CD4-positive, alpha-beta T cell treated with Interleukin-4 for 1 hour (primary cell): ENCODE data around the gene TNFRSF1A.
A peak's percentile ranks its signal among the peaks of the same experiment; 100 is the strongest.

Source experiments
- DNase-seq, 2 donors: peaks; one replicate each; pipeline ENCODE4 v3.0.0-alpha.2; 2020 to 2022

TNFRSF1A gene

DNA sequence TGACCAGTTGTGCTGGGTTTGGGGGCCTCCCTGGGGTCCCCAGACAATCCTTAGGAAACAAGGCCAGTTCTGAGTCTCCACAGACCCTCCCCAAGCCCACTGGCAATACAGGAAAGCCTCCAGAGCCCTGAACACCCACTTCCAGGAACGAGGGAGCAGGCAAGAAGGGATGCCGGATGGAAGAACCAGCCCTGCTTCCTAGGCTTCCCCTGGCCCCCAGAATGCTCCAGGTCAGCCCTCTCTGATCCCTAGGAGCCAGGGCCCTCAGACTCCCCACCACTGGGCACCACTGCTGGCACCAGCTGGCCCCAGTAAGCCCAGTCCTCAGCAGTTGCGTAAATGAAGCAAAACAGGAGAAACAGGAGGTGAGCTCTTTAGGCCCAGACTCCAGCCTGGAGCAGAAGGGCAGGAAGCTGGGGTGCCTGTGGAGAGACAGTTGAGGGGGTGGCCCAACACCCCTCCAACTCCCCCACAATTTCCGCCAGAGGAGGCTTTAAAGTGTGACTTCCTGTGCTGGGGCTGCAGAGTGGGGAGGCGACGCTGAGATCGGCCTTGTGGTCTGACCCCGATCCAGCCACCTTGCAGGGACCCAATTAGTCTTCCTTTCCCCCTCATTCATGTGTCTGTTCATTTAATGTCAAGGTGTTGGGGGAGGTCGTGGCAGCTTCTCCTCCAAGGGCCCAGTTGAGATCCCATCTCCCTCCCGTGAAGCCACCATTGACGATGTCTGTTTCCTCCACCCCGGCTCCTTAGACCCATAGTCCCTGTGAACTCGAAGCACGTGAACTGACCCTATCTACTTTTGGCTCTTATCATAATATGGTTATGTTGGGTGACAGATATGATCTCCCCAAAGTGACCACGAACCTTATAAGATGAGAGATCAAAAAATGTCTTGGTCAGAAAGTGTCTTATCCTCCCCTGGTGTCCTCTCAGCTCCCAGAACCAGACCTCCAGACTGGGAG lies 4.7 kb downstream of the TNFRSF1A start:
- peak; percentile 61 to 74 for DNase-seq

DNA sequence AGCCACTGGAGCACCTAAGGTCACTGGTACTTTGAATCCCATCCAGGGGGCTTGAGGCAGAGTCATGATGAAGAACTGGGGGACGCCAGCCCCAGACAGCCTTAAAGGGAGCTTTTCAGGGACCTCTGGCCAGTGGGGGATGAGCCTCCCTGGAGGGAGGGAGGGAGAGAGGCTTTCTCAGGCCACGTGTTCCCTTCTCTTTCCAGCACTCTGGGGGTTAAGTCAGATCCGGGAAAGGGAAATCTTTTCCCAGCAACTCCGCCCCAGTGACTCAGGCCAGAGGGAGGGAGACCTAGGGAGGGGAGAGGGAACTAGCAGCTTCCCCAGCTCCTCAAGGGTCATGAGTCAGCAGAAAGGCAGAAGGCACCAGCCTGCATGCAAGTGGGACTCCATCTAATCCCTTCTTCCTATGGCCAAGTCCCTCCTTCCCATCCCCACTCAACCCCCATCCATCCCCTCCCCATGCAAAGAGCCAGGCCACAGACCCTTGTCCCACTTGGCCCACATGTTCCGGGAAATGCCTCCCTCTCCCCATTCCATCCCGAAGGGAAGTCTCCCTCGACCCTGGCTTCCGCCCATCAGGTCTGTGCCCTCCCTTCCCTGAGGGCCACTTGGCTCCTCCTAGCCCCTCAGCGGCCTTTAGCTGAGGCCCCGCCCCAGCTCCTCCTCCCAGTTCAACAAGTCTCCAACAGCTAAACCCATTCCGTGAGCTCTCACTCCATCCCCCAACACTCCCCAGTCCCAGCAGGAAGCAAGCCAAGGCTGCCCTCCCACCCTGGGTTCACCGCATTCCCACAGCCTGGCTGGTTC lies 5.6 kb downstream of the TNFRSF1A start:
- DNase-seq, result peak; percentile 44 to 78

DNA sequence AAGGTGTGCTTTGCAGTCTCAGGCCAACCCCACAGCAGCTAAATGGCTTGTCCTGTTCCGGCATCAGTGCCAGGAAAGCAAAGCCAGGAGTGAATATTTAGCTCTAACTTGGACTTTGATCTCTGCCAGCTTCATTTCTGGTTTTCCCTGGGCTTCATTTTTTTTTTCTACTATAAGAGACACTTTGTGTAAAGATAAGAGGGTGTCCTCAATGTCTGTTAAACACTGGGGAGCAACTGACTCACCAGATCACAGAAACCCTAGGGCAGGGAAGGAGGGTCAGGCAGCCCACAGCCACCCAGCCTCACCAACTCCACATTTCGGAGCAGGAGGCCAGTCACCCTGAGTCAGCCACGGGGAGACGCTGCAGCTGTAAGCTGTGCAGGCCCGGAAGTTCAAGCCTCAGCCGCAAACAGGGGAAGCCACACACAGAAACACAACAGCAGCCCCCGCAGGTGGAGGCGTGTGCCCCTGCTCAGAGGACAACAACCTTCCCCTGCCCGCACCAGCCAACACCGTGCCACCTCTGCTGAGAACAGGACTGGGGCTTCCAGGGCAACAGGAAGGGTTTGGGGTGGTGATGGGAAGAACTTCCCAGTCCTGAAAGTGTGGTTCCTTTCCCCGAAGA lies 6.3 kb downstream of the TNFRSF1A start:
- DNase-seq, result peak; percentile 83 to 86

DNA sequence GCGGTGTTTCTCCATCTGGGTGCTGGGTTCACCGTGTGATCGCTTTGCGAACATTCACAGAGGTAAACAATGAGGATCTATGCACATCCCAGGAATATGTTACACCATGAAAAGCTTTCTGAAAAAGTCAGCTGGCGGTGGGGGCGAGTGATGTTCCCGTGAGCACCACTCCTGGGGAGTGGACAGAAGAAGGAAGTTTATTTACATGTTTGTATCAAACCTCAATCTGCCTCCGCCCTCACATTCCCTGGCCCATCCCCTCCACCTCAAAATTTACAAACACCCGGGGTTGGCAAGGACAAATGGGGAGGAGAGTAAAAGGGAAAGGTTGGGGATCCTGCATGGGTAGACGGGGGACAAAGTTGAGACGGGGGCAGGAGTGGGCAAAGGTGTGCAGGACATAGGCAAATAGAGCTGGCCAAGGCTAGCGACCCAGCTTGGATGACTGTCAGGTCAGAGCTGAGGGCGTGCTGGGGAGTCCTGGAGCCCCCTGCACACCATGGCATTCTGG lies 6.9 kb downstream of the TNFRSF1A start:
- no peak for DNase-seq

DNA sequence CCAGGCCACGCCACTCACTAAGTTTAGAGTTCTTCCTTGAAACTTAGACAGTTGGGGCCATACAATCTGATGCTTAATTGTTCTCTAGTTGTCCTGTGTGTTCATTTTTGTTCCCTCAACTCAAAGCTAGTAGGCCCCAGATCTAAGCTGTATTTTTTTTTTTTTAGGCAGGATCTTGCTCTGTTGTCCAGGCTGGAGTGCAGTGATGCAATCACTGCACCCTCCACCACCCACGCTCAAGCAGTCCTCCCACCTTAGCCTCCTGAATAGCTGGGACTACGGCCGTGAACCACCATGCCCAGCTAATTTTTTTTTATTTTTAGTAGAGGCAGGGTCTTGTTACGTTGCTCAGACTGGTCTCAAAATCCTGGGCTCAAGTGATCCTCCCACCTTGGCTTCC lies 7.5 kb downstream of the TNFRSF1A start:
- no peak for DNase-seq

DNA sequence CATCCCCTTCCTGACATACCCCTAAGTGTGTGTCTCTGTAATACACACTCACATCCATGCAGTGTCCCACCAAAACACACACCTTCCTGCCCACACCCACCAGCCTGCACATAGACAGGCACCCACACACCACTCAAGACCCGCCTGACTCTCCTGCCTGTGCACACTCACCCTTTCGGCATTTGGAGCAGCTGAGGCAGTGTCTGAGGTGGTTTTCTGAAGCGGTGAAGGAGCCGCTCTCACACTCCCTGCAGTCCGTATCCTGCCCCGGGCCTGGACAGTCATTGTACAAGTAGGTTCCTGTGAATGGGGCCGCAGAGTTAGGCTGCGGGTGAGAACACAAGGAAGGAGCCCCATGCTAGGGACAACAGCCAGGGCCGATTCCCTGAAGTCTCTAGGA lies 8.3 kb downstream of the TNFRSF1A start:
- no peak for DNase-seq

DNA sequence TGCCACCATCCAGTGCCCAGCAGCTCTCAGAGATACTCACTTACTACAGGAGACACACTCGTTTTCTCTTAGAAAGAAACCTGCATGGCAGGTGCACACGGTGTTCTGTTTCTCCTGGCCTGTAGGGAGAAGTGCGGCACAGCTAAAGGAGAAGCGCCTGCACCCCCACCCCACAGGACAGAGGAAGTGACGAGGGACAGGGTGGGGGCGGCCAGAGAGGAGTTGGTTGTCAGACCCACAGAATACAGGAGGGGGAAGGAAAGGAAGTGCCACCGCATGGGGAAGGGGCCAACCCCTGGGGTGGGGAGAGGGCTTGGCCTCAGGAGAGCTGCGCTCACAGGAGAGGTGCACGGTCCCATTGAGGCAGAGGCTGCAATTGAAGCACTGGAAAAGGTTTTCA lies 8.8 kb downstream of the TNFRSF1A start:
- DNase-seq, result peak in 1 of 2 donors; percentile 45

DNA sequence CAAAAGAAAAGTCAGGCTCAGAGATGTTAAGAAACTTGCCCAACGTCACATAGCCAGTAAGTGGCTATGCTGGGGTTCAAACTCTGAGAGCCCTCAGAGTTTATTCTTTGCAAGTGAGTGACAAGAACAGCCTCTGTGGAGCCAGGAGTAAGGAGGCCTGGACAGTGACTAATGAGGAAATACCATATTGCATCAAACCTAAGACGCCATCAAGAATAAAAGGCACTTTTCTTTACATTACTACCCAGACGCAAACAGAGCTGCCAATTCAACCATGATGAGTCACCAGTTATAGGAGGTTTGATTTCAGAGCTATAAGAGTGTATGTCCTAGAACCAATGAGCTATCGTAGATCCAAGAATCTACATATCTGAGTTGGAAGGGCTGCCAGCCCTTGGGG lies 9.4 kb downstream of the TNFRSF1A start:
- peak in 1 of 2 donors; percentile 35 for DNase-seq

DNA sequence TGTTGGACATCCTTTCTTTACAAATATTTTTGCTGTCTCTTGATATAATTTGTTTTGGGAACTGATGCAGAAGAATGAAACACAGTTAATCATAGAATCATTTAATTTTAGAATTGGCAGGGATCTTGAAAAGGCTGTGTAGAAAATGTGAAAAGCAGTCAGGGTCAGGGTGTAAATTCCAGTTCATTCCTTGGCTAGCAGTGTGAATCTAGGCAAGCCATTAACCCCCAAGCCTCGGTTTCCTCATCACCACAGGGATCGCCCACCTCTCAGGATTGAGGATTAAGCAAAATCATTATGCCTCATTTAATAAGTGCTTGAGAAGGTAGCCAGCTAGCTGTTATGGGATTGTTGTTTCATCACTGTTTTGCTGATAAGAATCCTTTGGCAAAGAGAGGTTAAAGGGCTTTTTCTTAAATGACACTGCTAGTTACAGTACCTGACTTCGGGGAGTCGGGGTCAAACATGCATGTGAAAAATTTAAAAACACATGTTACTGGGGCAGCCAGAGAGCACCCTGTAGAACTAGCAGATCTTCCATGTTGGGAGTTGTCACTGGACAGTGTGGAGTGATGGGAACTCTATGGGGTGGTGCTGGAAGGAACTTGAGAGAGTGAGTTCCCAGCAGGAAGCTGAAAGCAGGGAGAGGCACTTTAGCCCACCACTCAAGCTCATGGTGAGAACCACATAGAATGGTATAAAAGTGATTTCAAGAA lies 10.7 kb downstream of the TNFRSF1A start:
- no peak for DNase-seq

DNA sequence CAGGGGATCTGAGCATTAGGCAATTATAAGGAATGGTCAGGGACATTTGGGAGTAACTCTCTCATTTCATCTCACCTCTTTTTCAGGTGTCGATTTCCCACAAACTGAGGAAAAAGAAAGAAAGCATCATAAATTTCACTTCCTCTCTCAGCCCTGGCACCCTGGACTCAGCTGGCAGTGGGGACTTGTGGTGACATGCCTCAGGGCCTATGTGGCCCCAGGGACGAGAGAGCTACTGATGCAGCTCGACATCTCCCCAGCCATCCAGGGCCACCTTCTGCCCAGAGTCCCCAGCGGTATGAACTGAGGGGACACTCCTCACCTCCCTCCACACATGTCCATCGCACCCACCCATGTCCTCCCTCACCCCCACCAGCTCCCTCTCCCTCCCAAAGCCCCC lies 11.7 kb downstream of the TNFRSF1A start:
- peak in 1 of 2 donors; percentile 58 for DNase-seq

DNA sequence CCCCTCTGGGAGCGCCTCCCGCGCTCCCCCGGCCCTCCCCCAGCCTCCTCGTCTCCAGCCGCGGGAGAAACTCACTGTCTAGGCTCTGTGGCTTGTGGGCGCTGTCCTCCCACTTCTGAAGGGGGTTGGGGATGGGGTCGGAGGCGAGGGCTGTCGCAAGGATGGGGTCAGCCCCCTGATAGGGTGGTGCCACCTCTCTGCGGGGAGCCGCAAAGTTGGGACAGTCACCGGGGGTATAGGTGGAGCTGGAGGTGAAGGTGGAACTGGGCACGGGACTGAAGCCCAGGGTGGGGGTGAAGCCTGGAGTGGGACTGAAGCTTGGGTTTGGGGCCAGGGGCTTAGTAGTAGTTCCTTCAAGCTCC lies 12.2 kb downstream of the TNFRSF1A start:
- no peak for DNase-seq

DNA sequence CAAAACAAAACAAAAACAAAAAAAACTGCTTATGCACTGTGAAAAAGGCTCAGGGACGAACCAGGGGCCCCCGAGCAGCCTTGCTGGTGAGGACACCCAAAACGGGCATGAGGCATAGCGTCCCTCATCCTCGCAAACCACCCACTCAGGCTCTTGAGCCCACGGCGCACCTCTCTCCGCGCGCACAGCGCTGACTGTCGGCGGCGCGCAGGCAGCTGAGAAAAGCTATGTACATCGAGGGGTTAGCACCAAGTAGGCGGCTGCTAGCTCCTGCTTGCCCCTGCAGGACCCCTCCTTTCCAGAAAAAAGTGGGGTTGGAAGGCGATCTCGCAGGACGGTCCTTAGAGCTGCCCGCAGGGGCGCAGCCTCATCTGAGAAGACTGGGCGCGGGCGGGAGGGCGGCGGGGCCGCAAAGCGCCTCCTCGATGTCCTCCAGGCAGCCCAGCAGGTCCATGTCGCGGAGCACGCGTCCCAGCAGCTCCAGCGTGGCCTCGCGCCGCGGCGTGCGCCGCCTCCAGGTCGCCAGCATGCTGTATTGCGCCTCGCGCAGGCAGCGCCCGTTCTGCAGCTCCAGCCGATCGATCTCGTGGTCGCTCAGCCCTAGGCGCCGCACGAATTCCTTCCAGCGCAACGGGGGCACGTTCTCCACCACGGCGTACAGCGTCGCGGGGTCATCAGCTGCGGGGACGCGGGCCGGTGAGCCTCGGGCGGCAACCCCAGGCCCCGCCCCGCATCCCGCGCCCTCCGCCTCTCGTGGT lies 12.8 kb downstream of the TNFRSF1A start:
- DNase-seq, result no peak

DNA sequence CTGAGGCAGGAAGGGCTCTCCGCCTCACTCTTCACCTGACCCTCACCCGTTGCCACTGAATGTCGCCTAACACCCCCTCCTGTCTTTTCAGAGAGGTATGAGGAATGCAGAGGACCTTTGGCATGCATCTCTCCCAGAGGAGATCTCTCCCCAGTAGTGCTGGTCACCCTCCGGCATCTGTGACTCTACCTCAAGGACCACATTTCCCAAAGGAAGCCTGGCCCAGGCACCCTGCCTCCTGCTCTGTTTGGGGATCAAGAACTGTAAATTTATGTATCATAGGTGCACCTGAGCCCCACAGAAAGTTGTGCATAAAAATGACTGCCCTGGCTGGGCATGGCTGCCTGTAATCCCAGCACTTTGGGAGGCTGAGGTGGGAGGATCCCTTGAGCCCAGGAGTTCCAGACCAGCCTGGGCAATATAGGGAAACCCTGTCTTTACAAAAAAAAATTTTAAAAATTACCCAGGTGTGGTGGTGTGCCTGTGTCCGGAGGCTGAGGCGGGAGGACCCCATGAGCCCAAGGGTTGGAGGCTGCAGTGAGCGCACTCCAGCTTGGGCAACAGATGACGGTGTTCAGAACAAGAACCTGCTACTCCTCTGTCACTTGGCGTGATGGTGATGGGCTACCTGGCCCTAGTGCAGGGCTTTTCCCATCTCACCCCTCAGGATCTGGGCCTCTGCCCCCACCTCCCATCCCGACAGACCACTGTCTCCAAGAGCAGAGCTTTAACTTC lies 13.7 kb downstream of the TNFRSF1A start:
- DNase-seq, result no peak

DNA sequence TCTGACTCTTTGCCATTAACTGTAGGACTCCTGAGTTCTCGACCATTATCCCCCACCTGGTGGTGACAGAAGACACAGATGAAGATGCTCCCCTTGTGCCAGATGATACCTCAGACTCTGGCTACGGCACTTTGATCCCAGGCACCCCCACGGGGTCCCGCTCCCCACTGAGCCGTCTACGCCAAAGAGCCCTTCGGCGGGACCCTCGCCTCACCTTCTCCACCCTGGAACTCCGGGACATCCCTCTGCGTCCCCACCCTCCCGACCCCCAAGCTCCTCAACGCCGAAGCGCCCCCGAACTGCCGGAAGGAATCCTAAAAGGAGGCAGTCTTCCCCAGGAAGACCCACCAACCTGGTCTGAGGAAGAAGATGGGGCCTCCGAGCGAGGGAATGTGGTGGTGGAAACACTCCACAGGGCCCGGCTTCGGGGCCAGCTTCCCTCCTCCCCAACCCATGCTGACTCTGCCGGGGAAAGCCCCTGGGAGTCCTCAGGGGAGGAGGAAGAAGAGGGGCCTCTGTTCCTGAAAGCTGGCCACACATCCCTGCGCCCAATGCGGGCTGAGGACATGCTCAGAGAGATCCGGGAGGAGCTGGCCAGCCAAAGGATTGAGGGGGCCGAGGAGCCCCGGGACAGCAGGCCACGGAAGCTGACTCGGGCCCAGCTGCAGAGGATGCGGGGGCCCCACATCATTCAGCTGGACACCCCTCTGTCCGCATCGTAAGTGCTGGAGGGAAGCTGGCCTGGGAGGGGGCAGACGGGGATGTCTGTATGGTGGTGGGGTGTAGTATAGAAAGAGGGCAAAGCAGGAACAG lies 14.4 kb downstream of the TNFRSF1A start:
- no peak for DNase-seq

DNA sequence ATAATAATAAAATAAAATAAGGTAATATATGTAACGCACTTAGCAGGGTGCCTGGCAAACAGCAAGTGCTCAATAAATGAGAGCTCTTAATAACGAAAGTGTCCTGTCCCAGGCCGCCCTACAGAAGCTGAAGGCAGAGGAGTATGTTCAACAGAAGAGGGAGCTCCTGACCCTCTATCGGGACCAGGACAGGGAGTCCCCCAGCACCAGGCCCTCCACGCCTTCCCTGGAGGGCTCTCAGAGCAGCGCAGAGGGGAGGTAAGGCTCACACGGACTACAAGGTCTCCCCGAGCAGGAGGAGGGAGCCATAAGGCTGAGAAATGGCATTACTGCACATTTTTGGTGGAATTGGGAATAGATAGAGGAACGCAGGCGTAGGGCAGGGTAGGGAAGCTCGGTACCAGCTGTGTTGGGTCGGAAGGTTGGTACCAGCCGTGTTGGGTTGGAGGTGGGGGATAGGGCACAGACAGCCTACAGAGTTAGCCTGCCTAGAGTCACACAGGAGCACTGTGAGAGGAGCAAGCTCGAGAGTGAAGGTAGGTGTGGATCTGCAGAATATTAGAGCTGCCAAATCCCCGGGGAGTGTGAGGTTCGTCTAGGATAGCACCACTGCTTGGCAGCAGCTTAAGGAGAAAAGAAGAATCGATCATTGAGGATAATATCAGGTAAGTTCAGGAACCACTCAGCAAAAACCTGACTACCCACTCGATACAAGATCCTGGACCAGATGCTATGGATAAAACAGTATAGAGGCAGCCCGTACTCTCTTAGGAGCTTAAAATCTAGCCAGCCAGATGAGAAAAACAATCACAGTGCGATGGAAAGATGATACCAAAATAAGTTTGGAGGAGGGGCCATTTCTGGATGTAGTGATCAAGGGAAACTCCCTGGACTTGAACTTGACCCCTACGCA lies 15.3 kb downstream of the TNFRSF1A start:
- DNase-seq, result peak in 1 of 2 donors; percentile 28

DNA sequence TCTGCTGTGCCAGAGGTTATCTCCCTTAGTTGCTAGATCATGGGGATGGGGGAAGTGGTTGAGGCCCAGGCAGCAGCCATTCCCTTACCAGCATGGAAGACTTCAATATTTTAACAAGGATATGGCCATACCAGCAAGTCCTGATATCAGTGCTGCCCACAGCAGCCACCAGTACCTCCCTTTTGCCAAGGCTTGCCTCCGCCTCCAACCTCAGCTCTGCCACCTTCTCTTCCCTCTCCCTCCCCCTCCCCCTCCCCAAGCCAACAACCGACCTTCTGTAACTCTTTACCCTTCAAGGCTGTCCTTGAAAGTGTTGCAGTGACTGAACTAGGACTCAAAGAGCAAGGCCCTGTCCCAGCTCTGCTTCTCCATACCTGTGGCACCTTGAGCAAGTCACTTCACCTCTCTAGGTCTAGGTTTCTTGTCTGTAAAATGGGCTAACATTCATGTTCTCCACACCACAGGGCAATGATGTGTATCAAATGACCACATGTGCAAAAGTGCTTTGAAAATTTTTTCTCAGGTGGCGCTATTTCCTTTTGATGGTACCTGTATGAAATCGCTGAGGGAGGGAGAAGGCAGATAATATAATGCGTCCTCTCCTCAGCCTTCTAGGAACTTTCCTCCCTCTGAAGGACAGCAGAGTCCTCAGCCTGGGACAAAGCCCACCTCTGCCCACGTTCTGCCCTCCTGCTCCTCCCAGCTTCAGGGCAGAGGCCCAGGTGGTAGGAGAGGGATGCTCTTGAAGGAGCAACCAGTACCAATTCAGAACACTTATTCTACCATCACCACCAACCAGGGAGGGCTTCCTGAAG lies 16.7 kb downstream of the TNFRSF1A start:
- no peak for DNase-seq

DNA sequence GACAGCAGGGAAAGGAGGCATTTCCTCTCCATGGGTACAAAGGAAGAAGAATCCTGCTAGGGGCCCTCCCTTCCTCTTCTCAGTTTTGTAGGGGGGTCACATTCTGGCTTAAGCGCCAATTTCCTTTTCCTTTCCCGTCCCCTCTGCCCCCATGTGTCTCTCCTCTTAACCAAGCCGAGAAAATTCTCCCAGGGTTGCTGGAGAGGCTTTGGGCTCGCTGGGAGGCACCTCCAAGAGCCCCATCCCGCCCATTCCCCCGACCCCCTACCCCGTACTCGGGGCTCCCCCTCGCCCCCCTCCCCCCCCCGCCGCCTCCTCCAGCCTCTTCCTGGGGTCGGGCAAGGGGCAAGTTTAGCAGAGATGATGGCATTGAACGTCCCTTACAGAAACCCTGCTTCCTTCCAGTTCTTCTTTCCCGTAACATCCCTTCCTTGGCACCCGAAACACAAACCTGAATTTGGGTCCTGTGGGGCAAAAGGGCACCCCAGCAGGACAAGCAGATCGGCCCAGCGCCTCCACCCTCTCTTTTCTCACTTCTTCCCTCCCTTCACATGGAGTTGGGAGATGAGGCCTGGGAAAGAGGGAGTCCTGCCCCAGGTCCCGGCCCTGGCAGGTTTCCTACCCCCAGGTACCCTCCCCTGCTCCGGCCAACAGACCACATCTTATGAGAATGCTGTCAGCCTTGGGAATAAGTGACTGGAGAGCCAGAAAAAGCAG lies 17.7 kb downstream of the TNFRSF1A start:
- no peak for DNase-seq
